Mesothelial cell of epicardium (in vitro differentiated cells): Measurements from ENCODE around the gene MOK. TPM values are rescaled to one million over a fixed set of nuclear protein-coding genes. Genes with fewer than 3 reads are reported as not detected.

ENCODE experiments used
- DNase-seq, 2 experiments: peaks; one replicate each; pipeline ENCODE4 v3.0.0; 2021; ENCODE audit warnings: low spot score in 2 of 2; ENCODE audit not compliant: unreplicated experiment in 2 of 2
- H3K27ac Mint-ChIP-seq: 2 replicates; pipeline ENCODE4 v1.8.0; 2021; ENCODE audit warnings: mixed read lengths
- H3K27me3 Mint-ChIP-seq: 2 replicates; pipeline ENCODE4 v1.8.0; 2021; ENCODE audit warnings: low read depth, mixed read lengths
- H3K36me3 Mint-ChIP-seq: 2 replicates; pipeline ENCODE4 v1.8.0; 2021; ENCODE audit warnings: mixed read lengths
- H3K4me1 Mint-ChIP-seq: 2 replicates; pipeline ENCODE4 v1.8.0; 2021; ENCODE audit warnings: mixed read lengths
- H3K4me3 Mint-ChIP-seq: 2 replicates; pipeline ENCODE4 v1.8.0; 2021; ENCODE audit warnings: mild to moderate bottlenecking, moderate library complexity, mixed read lengths
- H3K9me3 Mint-ChIP-seq: 2 replicates; pipeline ENCODE4 v1.8.0; 2021; ENCODE audit warnings: mixed read lengths
- total RNA-seq: library from RNA; stranded (reverse); gene quantifications from 3 replicates; pipeline ENCODE4 v1.2.1, GENCODE V29; 2021
- TF ChIP-seq, protein P1 (sequence below): fragments of 200-600 bp; sonication (generic); IDR thresholded peaks from one replicate; pipeline ENCODE4 v1.5.0; 2021; ENCODE audit warnings: antibody characterized with exemption; ENCODE audit not compliant: unreplicated experiment

The MOK gene
- total RNA-seq, 1 donor from 2014 or later: 34.9 TPM

DNA sequence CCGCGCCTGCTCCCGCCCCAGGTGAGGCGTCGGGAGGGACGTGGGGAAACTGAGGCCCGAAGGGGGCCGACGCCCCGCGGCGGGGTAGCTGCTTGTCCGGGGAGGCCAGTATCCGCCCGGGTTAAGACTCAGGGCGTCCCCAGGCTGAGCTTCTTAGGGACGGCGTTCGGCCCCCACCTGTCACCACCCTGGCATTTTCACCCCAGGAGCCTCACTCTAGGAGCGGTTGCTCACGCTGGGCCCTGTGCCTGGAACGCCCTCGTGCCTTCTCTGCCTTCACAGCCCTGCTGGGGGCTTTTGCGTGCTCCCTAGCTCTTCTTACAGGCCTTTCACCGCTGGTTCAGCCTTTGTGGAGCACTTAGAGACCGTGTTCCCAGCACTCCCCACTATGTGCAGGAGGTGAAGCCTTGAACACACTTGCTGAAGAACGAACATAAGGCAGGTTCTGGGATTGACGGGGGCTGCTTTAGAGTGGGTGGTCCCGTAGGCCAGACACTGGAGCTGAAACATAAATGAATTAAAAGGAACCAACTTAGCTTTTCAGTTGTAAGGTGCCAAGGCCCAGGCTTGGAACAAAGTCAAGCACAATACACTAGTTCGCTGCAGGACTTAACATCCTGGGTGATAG lies 15.2 kb upstream of the MOK start:
- peak in 1 of 2 experiments; percentile 52 for DNase-seq
- Mint-ChIP-seq H3K9me3 (no peaks in the 10 kb centered on the region), H3K4me1 (peaks cover 33% of the 10 kb centered on the region), H3K27me3 (no peaks in the 10 kb centered on the region), H3K4me3 (peak overlapping the region; percentile 88), H3K27ac (peak overlapping the region; percentile 97), H3K36me3 (no peaks in the 10 kb centered on the region)
- TF ChIP-seq, protein P1, sequence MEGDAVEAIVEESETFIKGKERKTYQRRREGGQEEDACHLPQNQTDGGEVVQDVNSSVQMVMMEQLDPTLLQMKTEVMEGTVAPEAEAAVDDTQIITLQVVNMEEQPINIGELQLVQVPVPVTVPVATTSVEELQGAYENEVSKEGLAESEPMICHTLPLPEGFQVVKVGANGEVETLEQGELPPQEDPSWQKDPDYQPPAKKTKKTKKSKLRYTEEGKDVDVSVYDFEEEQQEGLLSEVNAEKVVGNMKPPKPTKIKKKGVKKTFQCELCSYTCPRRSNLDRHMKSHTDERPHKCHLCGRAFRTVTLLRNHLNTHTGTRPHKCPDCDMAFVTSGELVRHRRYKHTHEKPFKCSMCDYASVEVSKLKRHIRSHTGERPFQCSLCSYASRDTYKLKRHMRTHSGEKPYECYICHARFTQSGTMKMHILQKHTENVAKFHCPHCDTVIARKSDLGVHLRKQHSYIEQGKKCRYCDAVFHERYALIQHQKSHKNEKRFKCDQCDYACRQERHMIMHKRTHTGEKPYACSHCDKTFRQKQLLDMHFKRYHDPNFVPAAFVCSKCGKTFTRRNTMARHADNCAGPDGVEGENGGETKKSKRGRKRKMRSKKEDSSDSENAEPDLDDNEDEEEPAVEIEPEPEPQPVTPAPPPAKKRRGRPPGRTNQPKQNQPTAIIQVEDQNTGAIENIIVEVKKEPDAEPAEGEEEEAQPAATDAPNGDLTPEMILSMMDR: no peak

DNA sequence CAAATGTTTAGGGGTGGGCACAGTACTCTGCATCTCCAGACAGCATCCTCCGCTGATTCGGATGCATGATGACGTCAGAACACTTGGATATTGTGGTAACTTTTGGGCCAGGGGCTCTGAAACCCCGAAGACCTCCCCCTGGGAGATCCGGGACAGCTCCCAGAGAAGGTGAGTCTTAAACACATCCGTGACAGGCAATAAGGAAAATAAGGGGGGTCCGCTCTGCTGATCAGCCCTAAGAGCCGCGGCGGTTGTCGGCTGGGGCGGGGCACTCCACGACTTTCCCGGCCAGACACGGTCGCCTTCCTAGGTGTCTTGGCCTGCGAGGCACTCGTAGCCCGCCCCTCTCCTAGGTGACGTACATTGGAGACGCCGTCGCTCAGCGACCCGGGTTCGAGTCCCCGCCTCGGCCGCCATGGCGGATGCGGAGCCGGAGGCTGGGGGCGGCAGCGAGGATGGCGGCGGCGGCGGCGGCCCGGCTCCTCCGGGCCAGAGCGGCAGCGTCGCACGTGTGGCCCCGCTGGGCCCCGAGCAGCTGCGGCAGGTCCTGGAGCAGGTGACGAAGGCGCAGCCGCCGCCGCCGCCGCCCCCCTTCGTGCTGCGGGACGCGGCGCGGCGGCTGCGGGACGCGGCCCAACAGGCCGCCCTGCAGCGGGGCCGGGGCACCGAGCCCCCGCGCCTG lies 14.5 kb upstream of the MOK start, which contains the start of gene ZNF839:
Gene ZNF839, plus strand, starts transcription at position 396 of the 682 bp plus-strand sequence. Its CDS starts 20 bp downstream, at position 416.
- peak within 1 kb of the TSS; percentile 98 for H3K27ac Mint-ChIP-seq
- no peaks in the 10 kb centered on the region for H3K9me3 Mint-ChIP-seq
- peaks cover 34% of the 10 kb centered on the region for H3K4me1 Mint-ChIP-seq
- H3K4me3 Mint-ChIP-seq: peak within 1 kb of the TSS; percentile 94
- peak; percentile 80 to 87 for DNase-seq
- H3K27me3 Mint-ChIP-seq: no peaks in the 10 kb centered on the region
- TF ChIP-seq, protein P1: no peak
- H3K36me3 Mint-ChIP-seq: no peaks in the 10 kb centered on the region

DNA sequence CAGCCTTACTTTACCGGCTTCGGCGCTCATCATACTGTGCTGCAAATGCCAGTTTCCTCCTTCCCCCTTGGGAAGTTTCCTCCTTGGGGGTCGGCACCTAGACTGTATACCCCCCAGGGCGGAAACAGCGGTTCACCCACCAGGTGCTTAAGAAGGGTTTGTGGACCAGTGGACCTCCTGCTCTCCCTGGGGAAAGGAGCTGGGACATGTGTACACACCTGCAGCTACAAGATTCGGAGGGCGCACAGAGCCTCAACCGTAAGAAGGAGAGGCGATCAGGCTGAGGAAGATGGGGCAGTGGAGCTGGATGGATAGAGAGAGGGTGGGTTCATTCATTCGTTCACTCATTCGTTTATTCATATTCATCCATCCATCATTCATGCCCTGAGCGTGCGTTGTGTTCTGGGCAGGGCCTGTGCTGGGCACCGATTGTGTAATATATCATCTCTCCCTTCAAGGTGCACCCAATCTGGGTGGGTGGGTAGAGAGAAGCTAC lies 13.9 kb upstream of the MOK start:
- no peak for DNase-seq
- H3K4me3 Mint-ChIP-seq: peak overlapping the region; percentile 94
- peak overlapping the region; percentile 98 for H3K27ac Mint-ChIP-seq
- H3K27me3 Mint-ChIP-seq: no peaks in the 10 kb centered on the region
- H3K36me3 Mint-ChIP-seq: no peaks in the 10 kb centered on the region
- H3K9me3 Mint-ChIP-seq: no peaks in the 10 kb centered on the region
- peaks cover 41% of the 10 kb centered on the region for H3K4me1 Mint-ChIP-seq
- TF ChIP-seq, protein P1: no peak

DNA sequence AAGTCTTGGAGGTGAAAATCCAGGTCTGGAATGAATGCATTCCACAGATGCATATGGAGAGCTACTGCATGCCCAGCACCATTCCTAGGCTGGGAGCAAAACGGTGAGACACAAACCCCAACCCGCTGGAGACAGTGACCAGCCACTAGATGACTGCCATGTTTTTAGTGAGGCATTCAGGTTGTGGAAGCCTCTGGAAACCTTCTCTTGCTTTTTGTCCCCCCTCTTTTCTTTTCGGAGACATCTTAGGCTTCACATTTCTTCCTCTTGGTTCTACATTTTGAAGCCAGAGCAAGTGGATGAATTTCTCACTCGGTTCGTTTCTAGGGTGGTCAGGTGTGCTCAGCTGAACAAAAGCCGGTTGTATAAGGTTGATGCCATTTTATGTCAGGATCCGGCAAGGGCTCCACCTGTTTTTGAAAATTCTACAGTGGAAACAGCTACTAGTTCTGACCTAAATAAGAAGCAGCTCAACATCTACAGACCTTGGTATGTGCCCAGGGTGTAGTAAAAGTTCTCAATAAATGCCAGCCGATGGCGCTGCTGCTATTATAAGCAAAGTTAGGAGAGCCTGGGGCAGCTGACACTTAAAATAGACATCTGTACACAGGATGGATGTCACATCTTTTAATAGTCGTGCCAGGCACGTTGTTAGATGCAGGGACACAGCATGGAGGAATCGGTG lies 12.7 kb upstream of the MOK start:
- H3K4me1 Mint-ChIP-seq: peaks cover 43% of the 10 kb centered on the region
- H3K4me3 Mint-ChIP-seq: peak overlapping the region; percentile 94
- no peaks in the 10 kb centered on the region for H3K36me3 Mint-ChIP-seq
- TF ChIP-seq, protein P1: no peak
- no peaks in the 10 kb centered on the region for H3K9me3 Mint-ChIP-seq
- no peak for DNase-seq
- peak overlapping the region; percentile 99 for H3K27ac Mint-ChIP-seq
- H3K27me3 Mint-ChIP-seq: no peaks in the 10 kb centered on the region

DNA sequence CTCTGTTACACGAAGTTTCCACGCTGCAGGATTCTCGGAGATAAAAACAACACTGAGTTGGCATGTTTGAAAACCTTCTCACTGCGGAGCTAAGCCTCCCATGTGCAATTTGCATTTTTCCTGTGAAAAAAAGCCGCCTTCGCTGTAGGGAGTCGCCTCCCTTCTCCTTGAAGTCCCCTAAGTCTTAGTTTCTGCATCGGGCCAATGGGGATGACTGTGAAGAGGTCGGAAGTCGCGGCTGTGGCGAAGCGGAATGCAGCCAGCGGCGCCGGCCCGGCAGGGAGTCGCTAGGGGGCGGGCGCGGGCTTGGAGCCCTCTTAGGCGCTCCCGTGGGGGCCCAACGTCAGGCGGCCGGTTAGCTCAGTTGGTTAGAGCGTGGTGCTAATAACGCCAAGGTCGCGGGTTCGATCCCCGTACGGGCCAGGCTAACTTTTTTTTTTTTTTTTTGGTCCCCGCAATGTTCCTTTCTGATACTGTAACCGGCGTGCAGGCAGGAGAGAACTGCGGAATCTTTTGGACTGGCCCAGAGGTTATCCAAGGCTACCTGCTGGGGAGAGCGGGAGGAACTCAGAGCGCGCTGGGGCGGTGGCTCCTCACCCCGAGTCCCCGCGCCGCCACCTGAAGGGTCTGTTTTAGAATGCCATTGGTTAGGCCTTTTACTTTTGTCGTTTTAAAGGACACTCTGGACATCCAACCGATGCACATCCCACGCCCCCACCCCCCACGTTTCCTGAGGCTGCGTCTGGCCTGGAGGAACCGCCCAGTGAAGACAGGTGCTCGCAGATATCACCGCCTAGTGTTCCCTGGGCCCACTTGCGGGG lies 12.0 kb upstream of the MOK start:
- Mint-ChIP-seq H3K4me1 (peaks cover 43% of the 10 kb centered on the region), H3K9me3 (no peaks in the 10 kb centered on the region), H3K4me3 (peak overlapping the region; percentile 94), H3K27me3 (no peaks in the 10 kb centered on the region), H3K36me3 (no peaks in the 10 kb centered on the region), H3K27ac (peak overlapping the region; percentile 99)
- DNase-seq: peak; percentile 94 to 100
- TF ChIP-seq, protein P1: peak; percentile 80
